K562 (cell line): ENCODE results near the gene LRRC74B. TPM values are rescaled to one million over a fixed set of nuclear protein-coding genes. Genes with fewer than 3 reads are reported as not detected.

Experiments
- CREM ChIP-seq: IDR thresholded peaks from 2 replicates; pipeline ENCODE4 v1.6.1; 2014; ENCODE audit warnings: antibody characterized with exemption, low read depth
- ILF3 ChIP-seq: fragments of 450-650 bp; IDR thresholded peaks from 2 replicates; pipeline ENCODE4 v1.6.1; 2018; ENCODE audit warnings: antibody characterized with exemption, mild to moderate bottlenecking, moderate library complexity, borderline replicate concordance
- KLF10 ChIP-seq: fragments of 250-450 bp; sonication (Bioruptor Pico); IDR thresholded peaks from 2 replicates; pipeline ENCODE4 v1.6.1; 2021; ENCODE audit warnings: matching md5 sums
- MNT ChIP-seq, 2 experiments: fragments of 450-650 bp; conservative IDR thresholded peaks; 2 replicates each; pipeline ENCODE4 v1.6.1; 2017; ENCODE audit warnings: mild to moderate bottlenecking in 2 of 2, moderate library complexity in 2 of 2
- PBX2 ChIP-seq, 2 experiments: IDR thresholded peaks in 1 of 2; conservative IDR thresholded peaks in 1 of 2; 2 replicates each; pipeline ENCODE4 v1.6.1; 2016; ENCODE audit warnings: low read depth in 2 of 2, mild to moderate bottlenecking in 1 of 2, missing compliant biosample characterization in 1 of 2, missing genetic modification characterization in 1 of 2, moderate library complexity in 1 of 2
- POLR2A ChIP-seq: fragments of 450-650 bp; conservative IDR thresholded peaks from 2 replicates; pipeline ENCODE4 v1.6.1; 2016
- TCF7L2 ChIP-seq: fragments of 150-350 bp; IDR thresholded peaks from 2 replicates; pipeline ENCODE4 v1.6.1; 2016; ENCODE audit warnings: low read depth, mild to moderate bottlenecking, low read length, moderate library complexity
- ZHX1 ChIP-seq: fragments of 150-350 bp; conservative IDR thresholded peaks from 2 replicates; pipeline ENCODE4 v1.6.1; 2014; ENCODE audit warnings: low read length
- ZKSCAN3 ChIP-seq: fragments of 250-450 bp; sonication (Bioruptor Pico); IDR thresholded peaks from 2 replicates; pipeline ENCODE4 v1.4.0; 2020
- ZKSCAN8 ChIP-seq: fragments of 200-800 bp; sonication (Bioruptor generic); IDR thresholded peaks from 2 replicates; pipeline ENCODE4 v1.6.1; 2016; ENCODE audit warnings: missing genetic modification characterization, missing compliant biosample characterization
- ZNF146 ChIP-seq: IDR thresholded peaks from one replicate; pipeline ENCODE4 v1.6.1; 2018; ENCODE audit warnings: missing compliant biosample characterization; ENCODE audit not compliant: unreplicated experiment
- ZNF277 ChIP-seq: fragments of 250-450 bp; sonication (Bioruptor Pico); IDR thresholded peaks from 2 replicates; pipeline ENCODE4 v1.8.0; 2022; ENCODE audit warnings: inconsistent platforms, mild to moderate bottlenecking, moderate library complexity, borderline replicate concordance
- ZNF695 ChIP-seq: fragments of 450-650 bp; formaldehyde crosslinking; IDR thresholded peaks from 2 replicates; pipeline ENCODE4 v1.4.0; 2020; ENCODE audit warnings: mild to moderate bottlenecking, moderate library complexity
- ZNF766 ChIP-seq: fragments of 200-800 bp; sonication (Bioruptor generic); conservative IDR thresholded peaks from 2 replicates; pipeline ENCODE4 v1.6.1; 2016; ENCODE audit warnings: missing genetic modification characterization, missing compliant biosample characterization
- polyA plus RNA-seq, 8 experiments: library from polyadenylated mRNA; depleted of rRNA in 4 of 8; stranded (reverse) in 5 of 8; unstranded in 3 of 8; fragments of >200 nt; fragmentation: Nextera tagmentation in 2 of 8; fragmentation: Illumina TruSeq in 1 of 8; extraction: Ambion mirVana in 2 of 8; extraction: Trizol in 1 of 8; gene quantifications; 2 replicates each; pipeline versions ENCODE4 v1.2.1 to v1.2.3, GENCODE V29; 2011 to 2014; ENCODE audit warnings: inconsistent platforms in 1 of 8, missing spikeins in 1 of 8
- total RNA-seq, 7 experiments: library from RNA; depleted of rRNA in 6 of 7; stranded (reverse); fragments of >200 nt in 6 of 7; fragmentation: Illumina TruSeq in 2 of 7; extraction: Trizol in 2 of 7; gene quantifications; 2 replicates each; pipeline versions ENCODE4 v1.2.1 to v1.2.3, GENCODE V29; 2011 to 2021; ENCODE audit warnings: low replicate concordance in 1 of 7

Gene LRRC74B
- total and polyA plus RNA-seq, 9 of the 15 experiments (the other 6 are each of a cell fraction or from before 2014, with no cell fraction given): not detected

- TF ChIP-seq CREM: no peak
- no peak for TF ChIP-seq ZKSCAN8
- TF ChIP-seq KLF10 (CRISPR knock-in tag): no peak
- no peak for TF ChIP-seq TCF7L2
- TF ChIP-seq ZNF146: no peak
- TF ChIP-seq ZKSCAN3 (CRISPR knock-in tag): no peak
- TF ChIP-seq MNT (conservative IDR thresholded peaks at IDR 0.05): no peak
- TF ChIP-seq ILF3: no peak
- no peak for TF ChIP-seq ZNF695 (CRISPR knock-in tag)
- TF ChIP-seq ZHX1: no peak
- no peak for TF ChIP-seq ZNF766
- no peak for TF ChIP-seq ZNF277 (CRISPR knock-in tag)
- no peak for TF ChIP-seq PBX2 (CRISPR knock-in tag; IDR thresholded peaks at IDR 0.05; ENCODE audit: low read depth)
- no peak for TF ChIP-seq PBX2 (tag; conservative IDR thresholded peaks at IDR 0.05; ENCODE audit: low read depth)
- no peak for TF ChIP-seq POLR2A
These were observed 23.0 kb downstream of the LRRC74B start (continued) for GRCh38 chr22:21068681-21069276.
